Measurements from ENCODE around the gene N4BP3.

Gene N4BP3

GRCh38 chr5:178104492-178104891, 8.8 kb upstream of the N4BP3 start:
- DNase-seq: no peak

- DNase-seq: no peak
These were observed 7.2 kb upstream of the N4BP3 start for GRCh38 chr5:178106086-178106485.

GRCh38 chr5:178106556-178107239, 6.6 kb upstream of the N4BP3 start:
- no peak for DNase-seq

- no peak for DNase-seq
These were observed 5.5 kb upstream of the N4BP3 start for GRCh38 chr5:178107756-178108310.

- no peak for DNase-seq
These were observed 4.9 kb upstream of the N4BP3 start for GRCh38 chr5:178108446-178108845.

- DNase-seq: no peak
These were observed 4.4 kb upstream of the N4BP3 start for GRCh38 chr5:178108966-178109365.

- DNase-seq: no peak
These were observed 2.8 kb upstream of the N4BP3 start for GRCh38 chr5:178110511-178110910.

- DNase-seq: no peak
These were observed 1.4 kb upstream of the N4BP3 start for GRCh38 chr5:178111925-178112324.

GRCh38 chr5:178112545-178112944, 787 bp upstream of the N4BP3 start:
- DNase-seq: no peak

GRCh38 chr5:178113841-178114324, 551 bp downstream of the N4BP3 start:
- no peak for DNase-seq

- DNase-seq: no peak
These were observed 1.2 kb downstream of the N4BP3 start for GRCh38 chr5:178114325-178115135.

GRCh38 chr5:178115136-178115813, 1.9 kb downstream of the N4BP3 start:
- no peak for DNase-seq

- DNase-seq: no peak
These were observed 2.4 kb downstream of the N4BP3 start for GRCh38 chr5:178115814-178116142.

GRCh38 chr5:178116143-178116885, 3.0 kb downstream of the N4BP3 start:
- no peak for DNase-seq

- no peak for DNase-seq
These were observed 4.8 kb downstream of the N4BP3 start for GRCh38 chr5:178117923-178118701.

- no peak for DNase-seq
These were observed 6.7 kb downstream of the N4BP3 start for GRCh38 chr5:178119915-178120606.

GRCh38 chr5:178120607-178121357, 7.5 kb downstream of the N4BP3 start:
- DNase-seq: peak in 1 of 2 donors; percentile 24

GRCh38 chr5:178121391-178122276, 8.3 kb downstream of the N4BP3 start:
- DNase-seq: no peak

- DNase-seq: no peak
These were observed 9.0 kb downstream of the N4BP3 start for GRCh38 chr5:178122346-178122745.
